Hepatocyte (in vitro differentiated cells): ENCODE results near the gene STK24. TPM values are rescaled to one million over a fixed set of nuclear protein-coding genes. Genes with fewer than 3 reads are reported as not detected.

Source experiments
- DNase-seq: peaks from one replicate; pipeline ENCODE4 v3.0.0-alpha.2; 2016; ENCODE audit warnings: low spot score
- H2AFZ ChIP-seq: fragments of 200-600 bp; sonication (generic); 2 replicates; pipeline ENCODE4 v1.6.0; 2016; ENCODE audit warnings: antibody characterized with exemption, mild to moderate bottlenecking
- H3K27ac ChIP-seq: fragments of 200-600 bp; sonication (generic); 2 replicates; pipeline ENCODE4 v1.5.1; 2016; ENCODE audit warnings: mild to moderate bottlenecking
- H3K27me3 ChIP-seq: fragments of 200-600 bp; sonication (generic); 2 replicates; pipeline ENCODE4 v1.6.1; 2016
- H3K36me3 ChIP-seq: fragments of 200-600 bp; sonication (generic); replicated peaks from 2 replicates; pipeline ENCODE4 v1.5.1; 2016; ENCODE audit warnings: low read depth; ENCODE audit not compliant: insufficient read depth
- H3K4me1 ChIP-seq: fragments of 200-600 bp; sonication (generic); 2 replicates; pipeline ENCODE4 v1.5.1; 2016; ENCODE audit warnings: mild to moderate bottlenecking, moderate library complexity; ENCODE audit not compliant: insufficient read depth
- H3K4me2 ChIP-seq: fragments of 200-600 bp; sonication (generic); 2 replicates; pipeline ENCODE4 v1.6.0; 2016
- H3K4me3 ChIP-seq: fragments of 200-600 bp; sonication (generic); 2 replicates; pipeline ENCODE4 v1.5.1; 2016; ENCODE audit warnings: mild to moderate bottlenecking
- H3K79me2 ChIP-seq: fragments of 200-600 bp; sonication (generic); 2 replicates; pipeline ENCODE4 v1.6.0; 2017; ENCODE audit warnings: mild to moderate bottlenecking
- H3K9me2 ChIP-seq: fragments of 200-600 bp; sonication (generic); replicated peaks from 2 replicates; pipeline ENCODE4 v1.6.0; 2017; ENCODE audit warnings: mild to moderate bottlenecking; ENCODE audit not compliant: insufficient read depth
- H3K9me3 ChIP-seq: fragments of 200-600 bp; sonication (generic); 2 replicates; pipeline ENCODE4 v1.5.1; 2016; ENCODE audit warnings: low read depth, mild to moderate bottlenecking
- H4K20me1 ChIP-seq: fragments of 200-600 bp; sonication (generic); 2 replicates; pipeline ENCODE4 v1.6.0; 2016; ENCODE audit warnings: mild to moderate bottlenecking; ENCODE audit not compliant: insufficient read depth, poor library complexity, severe bottlenecking
- EZH2 ChIP-seq: fragments of 200-600 bp; sonication (generic); IDR thresholded peaks from 2 replicates; pipeline ENCODE4 v1.6.1; 2016; ENCODE audit warnings: antibody characterized with exemption, mild to moderate bottlenecking, borderline replicate concordance
- EZH2phosphoT487 ChIP-seq: fragments of 200-600 bp; sonication (generic); IDR thresholded peaks from one replicate; pipeline ENCODE4 v1.6.1; 2018; ENCODE audit warnings: antibody characterized with exemption, mild to moderate bottlenecking, low read depth, moderate library complexity; ENCODE audit not compliant: unreplicated experiment, severe bottlenecking
- WGBS: methylation state at CpG from one replicate; pipeline ENCODE4 v1.1.6; 2016; ENCODE audit warnings: low lambda C conversion rate; ENCODE audit errors: missing lambda C conversion rate; 5-methylcytosine and 5-hydroxymethylcytosine counted together
- polyA plus RNA-seq: library from polyadenylated mRNA; unstranded; fragments of >200 nt; fragmentation: Nextera tagmentation; extraction: Ambion mirVana; gene quantifications from 2 replicates; pipeline ENCODE4 v1.2.1, GENCODE V29; 2016
- total RNA-seq: library from RNA; depleted of rRNA; stranded (reverse); fragments of >200 nt; gene quantifications from 2 replicates; pipeline ENCODE4 v1.2.3, GENCODE V29; 2014
- TF ChIP-seq, protein P1 (sequence below): fragments of 200-600 bp; sonication (generic); IDR thresholded peaks from 2 replicates; pipeline ENCODE4 v1.5.1; 2016; ENCODE audit warnings: antibody characterized with exemption, mild to moderate bottlenecking; ENCODE audit not compliant: poor library complexity

The STK24 gene
- total and polyA plus RNA-seq, 2 experiments from 2014 or later = 71.2 to 74.4 TPM

DNA sequence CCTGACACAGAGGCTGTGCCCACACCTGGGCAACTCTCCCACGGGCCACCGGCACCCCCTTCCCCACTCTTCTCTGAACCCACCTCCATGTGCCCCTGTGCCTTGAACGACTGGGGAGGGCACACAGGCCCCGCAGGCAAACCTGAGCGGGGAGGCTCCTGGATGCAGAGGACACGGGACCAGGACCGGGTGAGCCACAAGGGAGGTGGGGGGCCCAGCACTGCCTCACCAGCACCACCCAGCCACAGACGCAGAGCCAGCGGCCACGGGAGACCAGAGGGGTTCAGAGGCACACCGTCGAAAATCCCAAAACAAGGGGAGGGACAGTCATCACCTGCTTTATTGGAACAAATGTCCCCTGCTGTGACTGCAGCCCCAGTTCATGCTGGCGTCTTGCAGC is 49.4 kb downstream of the STK24 start:
- peaks cover 100% of the 10 kb centered on the region for H3K79me2 ChIP-seq
- no peaks in the 10 kb centered on the region for H3K4me1 ChIP-seq
- no peak for DNase-seq
- TF ChIP-seq EZH2phosphoT487 (no peak), EZH2 (no peak)
- TF ChIP-seq, protein P1, sequence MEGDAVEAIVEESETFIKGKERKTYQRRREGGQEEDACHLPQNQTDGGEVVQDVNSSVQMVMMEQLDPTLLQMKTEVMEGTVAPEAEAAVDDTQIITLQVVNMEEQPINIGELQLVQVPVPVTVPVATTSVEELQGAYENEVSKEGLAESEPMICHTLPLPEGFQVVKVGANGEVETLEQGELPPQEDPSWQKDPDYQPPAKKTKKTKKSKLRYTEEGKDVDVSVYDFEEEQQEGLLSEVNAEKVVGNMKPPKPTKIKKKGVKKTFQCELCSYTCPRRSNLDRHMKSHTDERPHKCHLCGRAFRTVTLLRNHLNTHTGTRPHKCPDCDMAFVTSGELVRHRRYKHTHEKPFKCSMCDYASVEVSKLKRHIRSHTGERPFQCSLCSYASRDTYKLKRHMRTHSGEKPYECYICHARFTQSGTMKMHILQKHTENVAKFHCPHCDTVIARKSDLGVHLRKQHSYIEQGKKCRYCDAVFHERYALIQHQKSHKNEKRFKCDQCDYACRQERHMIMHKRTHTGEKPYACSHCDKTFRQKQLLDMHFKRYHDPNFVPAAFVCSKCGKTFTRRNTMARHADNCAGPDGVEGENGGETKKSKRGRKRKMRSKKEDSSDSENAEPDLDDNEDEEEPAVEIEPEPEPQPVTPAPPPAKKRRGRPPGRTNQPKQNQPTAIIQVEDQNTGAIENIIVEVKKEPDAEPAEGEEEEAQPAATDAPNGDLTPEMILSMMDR = no peak
- H3K27ac ChIP-seq = no peak overlapping the region
- peaks cover 100% of the 10 kb centered on the region for H4K20me1 ChIP-seq
- no peaks in the 10 kb centered on the region for H3K9me3 ChIP-seq
- H3K9me2 ChIP-seq = no peaks in the 10 kb centered on the region
- no peaks in the 10 kb centered on the region for H3K27me3 ChIP-seq
- no peak overlapping the region for H3K4me2 ChIP-seq
- H2AFZ ChIP-seq = no peak overlapping the region
- WGBS = 96% methylated on average over 11 of the region's 13 CpGs
- no peak overlapping the region for H3K4me3 ChIP-seq
- no peaks in the 10 kb centered on the region for H3K36me3 ChIP-seq

DNA sequence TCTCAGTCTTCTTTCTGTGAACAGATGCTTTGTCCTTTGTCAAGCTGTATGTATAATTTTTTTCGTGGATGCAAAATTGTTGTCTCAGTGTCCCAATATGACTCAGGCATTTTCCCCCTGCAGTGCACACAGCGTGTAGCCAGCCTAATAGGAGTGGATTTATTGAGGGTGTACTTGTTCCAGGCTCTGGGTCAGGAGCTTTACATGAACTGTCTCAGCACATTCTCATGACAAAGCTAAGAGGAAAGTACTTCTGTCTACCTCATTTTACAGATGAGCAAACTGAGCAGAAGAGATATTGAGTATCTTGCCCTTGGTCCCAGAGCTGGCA is 50.8 kb downstream of the STK24 start:
- 90% methylated on average over 2 of the region's 2 CpGs for WGBS
- H3K4me2 ChIP-seq = no peak overlapping the region
- TF ChIP-seq, protein P1 = no peak
- no peak for TF ChIP-seq EZH2phosphoT487
- TF ChIP-seq EZH2 = no peak
- H3K4me1 ChIP-seq = peaks cover 5% of the 10 kb centered on the region
- no peaks in the 10 kb centered on the region for H3K36me3 ChIP-seq
- H3K79me2 ChIP-seq = peaks cover 100% of the 10 kb centered on the region
- H3K27ac ChIP-seq = no peak overlapping the region
- H3K9me2 ChIP-seq = no peaks in the 10 kb centered on the region
- H3K27me3 ChIP-seq = no peaks in the 10 kb centered on the region
- no peak overlapping the region for H3K4me3 ChIP-seq
- no peak overlapping the region for H2AFZ ChIP-seq
- H3K9me3 ChIP-seq = no peaks in the 10 kb centered on the region
- no peak for DNase-seq
- peaks cover 100% of the 10 kb centered on the region for H4K20me1 ChIP-seq

DNA sequence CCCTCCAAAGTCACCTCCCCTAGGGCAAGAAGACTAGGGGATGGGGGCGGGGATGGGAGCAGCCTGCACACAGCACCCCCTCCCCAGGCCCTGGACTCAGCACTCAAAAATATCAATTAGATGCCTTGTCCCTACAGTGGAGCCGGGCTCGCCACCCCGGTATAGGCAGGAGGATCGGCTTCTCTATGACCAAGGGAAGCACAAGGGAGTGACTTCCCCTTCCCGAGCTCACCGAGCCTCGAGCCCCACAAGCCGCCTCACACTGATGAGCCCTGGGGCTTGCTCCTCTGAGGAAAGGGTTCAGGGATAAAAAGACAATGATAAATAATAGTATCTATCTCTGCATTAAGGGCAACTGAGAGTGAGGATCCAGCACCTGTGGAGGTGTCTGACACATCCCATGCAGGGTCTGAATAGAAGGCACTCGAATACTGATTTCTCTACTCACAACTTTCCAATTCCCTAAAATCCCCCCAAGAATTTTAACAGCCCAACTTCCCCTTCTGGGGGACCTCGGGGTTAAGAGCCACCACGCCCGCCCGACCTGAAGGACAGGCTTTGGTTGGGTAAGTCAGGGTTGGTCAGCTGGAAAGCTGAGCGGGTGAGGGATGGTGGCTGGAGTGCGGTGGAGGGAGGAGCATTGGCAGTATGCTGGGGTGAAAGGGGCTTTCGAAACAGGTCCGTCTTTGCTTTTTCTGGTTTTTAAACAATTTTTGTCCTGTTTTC is 51.3 kb downstream of the STK24 start:
- TF ChIP-seq, protein P1 = no peak
- TF ChIP-seq EZH2phosphoT487 = no peak
- H3K79me2 ChIP-seq = peaks cover 100% of the 10 kb centered on the region
- H3K36me3 ChIP-seq = no peaks in the 10 kb centered on the region
- H3K27ac ChIP-seq = no peak overlapping the region
- no peaks in the 10 kb centered on the region for H3K27me3 ChIP-seq
- H3K9me3 ChIP-seq = no peaks in the 10 kb centered on the region
- H3K4me2 ChIP-seq = no peak overlapping the region
- no peak for DNase-seq
- no peaks in the 10 kb centered on the region for H3K9me2 ChIP-seq
- peaks cover 5% of the 10 kb centered on the region for H3K4me1 ChIP-seq
- no peak overlapping the region for H3K4me3 ChIP-seq
- no peak overlapping the region for H2AFZ ChIP-seq
- peaks cover 100% of the 10 kb centered on the region for H4K20me1 ChIP-seq
- 81% methylated on average over 18 of the region's 18 CpGs for WGBS
